ENCODE results near the gene FOXC2.

DNA sequence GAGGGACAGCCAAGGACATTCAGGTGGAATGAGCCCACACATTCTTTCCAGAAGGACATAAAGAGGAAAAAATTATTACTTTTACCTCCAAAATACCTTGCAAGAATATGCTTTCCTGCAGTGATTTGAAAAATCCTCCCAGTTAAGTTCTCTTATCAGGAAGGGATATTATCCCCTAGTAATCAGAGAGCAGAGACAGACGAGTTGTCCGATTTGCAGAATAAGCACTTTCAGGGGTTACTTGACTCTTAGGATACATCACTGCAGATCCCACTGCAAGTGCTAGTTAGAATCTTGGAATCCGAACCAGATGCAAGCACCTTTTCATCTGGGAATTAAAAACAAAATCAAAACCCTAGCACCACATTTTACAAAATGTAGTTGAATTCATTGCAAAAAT, 45.3 kb downstream of the FOXC2 start:
- TF ChIP-seq, protein P1, sequence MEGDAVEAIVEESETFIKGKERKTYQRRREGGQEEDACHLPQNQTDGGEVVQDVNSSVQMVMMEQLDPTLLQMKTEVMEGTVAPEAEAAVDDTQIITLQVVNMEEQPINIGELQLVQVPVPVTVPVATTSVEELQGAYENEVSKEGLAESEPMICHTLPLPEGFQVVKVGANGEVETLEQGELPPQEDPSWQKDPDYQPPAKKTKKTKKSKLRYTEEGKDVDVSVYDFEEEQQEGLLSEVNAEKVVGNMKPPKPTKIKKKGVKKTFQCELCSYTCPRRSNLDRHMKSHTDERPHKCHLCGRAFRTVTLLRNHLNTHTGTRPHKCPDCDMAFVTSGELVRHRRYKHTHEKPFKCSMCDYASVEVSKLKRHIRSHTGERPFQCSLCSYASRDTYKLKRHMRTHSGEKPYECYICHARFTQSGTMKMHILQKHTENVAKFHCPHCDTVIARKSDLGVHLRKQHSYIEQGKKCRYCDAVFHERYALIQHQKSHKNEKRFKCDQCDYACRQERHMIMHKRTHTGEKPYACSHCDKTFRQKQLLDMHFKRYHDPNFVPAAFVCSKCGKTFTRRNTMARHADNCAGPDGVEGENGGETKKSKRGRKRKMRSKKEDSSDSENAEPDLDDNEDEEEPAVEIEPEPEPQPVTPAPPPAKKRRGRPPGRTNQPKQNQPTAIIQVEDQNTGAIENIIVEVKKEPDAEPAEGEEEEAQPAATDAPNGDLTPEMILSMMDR (IDR thresholded peaks at IDR 0.05) = no peak
- TF ChIP-seq EZH2 (IDR thresholded peaks at IDR 0.05; ENCODE audit: borderline replicate concordance, insufficient read depth, low read depth, low read length, poor library complexity, severe bottlenecking) = no peak
